Stomach smooth muscle (tissue), 2 donors: ENCODE results near the gene OR2J2.
"Not testable (repeated sequence)": the region's sequence is repeated elsewhere in the genome, so short reads cannot be mapped to it uniquely, and the experiment has no call there.

Experiments used
- H3K27ac ChIP-seq: one replicate; pipeline ENCODE4 v1.7.0; 2013; ENCODE audit warnings: mild to moderate bottlenecking, low read length, inconsistent platforms
- H3K27me3 ChIP-seq, 2 donors: one replicate each; pipeline ENCODE4 v1.7.0; 2013; ENCODE audit warnings: low read length in 2 of 2; ENCODE audit not compliant: insufficient read depth in 2 of 2, control insufficient read depth in 1 of 2
- H3K36me3 ChIP-seq, 2 donors: one replicate each; pipeline ENCODE4 v1.7.0; 2013; ENCODE audit warnings: low read length in 2 of 2; ENCODE audit not compliant: control insufficient read depth in 2 of 2, insufficient read depth in 2 of 2
- H3K4me1 ChIP-seq: one replicate; pipeline ENCODE4 v1.7.0; 2013; ENCODE audit warnings: low read length; ENCODE audit not compliant: control insufficient read depth, insufficient read depth
- H3K4me3 ChIP-seq, 2 donors: one replicate each; pipeline ENCODE4 v1.7.0; 2013; ENCODE audit warnings: low read length in 2 of 2
- H3K9ac ChIP-seq, 2 donors: one replicate each; pipeline ENCODE4 v1.7.0; 2013; ENCODE audit warnings: low read length in 2 of 2, mild to moderate bottlenecking in 1 of 2
- H3K9me3 ChIP-seq, 2 donors: one replicate each; pipeline ENCODE4 v1.7.0; 2013; ENCODE audit warnings: low read length in 2 of 2; ENCODE audit not compliant: control insufficient read depth in 2 of 2
- donor health status: healthy.
- donor health status: Pancreatic carcinoma.

The OR2J2 gene

GRCh38 chr6:29218056-29218455 is 47.3 kb downstream of the OR2J2 start:
- H3K27me3 ChIP-seq, H3K9me3 ChIP-seq, H3K27ac ChIP-seq, H3K4me3 ChIP-seq, H3K9ac ChIP-seq, H3K4me1 ChIP-seq, H3K36me3 ChIP-seq: not testable (repeated sequence)
